ENCODE results near the gene TRAF7.

Gene TRAF7

DNA sequence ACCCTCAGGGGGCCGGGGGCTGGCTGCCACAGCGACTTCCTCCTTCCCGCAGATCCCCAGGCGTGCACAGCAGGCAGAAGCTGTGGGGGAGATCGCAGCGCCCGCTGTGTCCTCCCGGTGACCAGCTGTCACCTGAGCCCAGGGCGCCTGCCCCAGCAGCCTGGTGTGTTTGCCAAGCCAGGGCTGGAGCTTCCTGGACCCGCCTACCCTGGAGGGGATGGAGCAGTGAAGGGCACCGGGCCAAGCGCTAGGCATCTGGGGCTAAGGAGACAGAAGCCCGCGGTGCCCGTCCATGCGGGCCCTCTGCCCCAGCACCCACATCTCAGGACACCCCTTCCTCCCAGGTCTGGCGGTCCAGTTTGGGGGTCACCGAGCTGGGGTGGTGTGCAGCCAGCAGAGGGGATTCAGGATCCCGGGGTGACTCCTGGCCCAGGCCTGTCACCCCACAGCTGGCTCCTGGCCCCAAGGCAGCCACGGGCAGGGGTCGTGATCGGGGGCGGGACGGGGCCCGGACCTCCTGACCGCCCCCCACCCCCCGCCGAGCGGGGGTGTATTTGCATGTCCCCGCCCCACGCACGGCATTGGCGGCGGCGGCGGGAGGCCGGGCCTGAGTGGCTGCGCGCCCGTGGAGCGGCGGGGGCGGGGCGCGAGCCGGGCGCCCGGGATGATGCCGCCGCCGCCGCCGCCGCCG, 7.5 kb upstream of the TRAF7 start, which contains the start of gene RAB26:
Gene RAB26, plus strand, starts transcription at position 645 of the 691 bp plus-strand sequence. CDS start 159 bp downstream, outside the sequence.
- peak; percentile 87 for DNase-seq (ENCODE audit: low spot score)

DNA sequence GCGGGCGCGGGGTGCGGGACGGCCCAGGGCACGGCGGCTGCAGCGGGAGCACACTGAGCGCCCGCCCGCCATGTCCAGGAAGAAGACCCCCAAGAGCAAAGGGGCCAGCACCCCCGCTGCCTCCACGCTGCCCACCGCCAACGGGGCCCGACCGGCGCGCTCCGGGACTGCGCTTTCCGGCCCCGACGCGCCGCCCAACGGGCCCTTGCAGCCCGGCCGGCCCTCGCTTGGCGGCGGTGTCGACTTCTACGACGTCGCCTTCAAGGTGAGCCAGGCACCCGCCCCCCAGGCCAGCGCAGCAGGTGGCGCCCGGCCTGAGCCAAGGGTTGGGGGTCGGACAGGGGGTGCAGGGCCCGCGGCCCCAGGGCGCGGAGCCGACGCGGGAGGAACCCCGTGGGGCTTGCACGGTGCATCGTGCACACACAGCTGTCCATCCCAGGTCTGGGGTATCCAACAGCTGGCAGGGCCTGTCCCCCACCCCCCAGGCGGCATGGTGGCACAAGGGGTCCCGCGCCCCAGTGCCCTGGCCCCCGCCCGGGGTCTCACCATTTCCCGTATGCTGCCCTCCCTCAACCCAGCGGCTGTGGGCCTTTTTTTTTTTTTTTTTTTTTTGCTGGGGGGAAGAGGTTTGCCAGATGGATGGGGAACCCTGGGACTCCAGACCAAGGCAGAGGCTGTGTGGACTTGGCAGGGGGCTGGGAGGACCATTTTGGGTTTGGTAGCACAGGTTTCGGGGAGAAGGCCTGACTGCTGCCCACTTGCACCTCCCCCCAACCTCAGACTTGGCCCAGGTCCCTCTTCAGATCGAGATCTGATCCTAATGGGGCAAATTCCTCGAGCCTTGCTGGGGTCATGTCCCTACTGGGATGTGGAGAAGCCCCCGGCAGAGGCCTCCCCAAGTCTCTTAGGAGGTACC, 6.6 kb upstream of the TRAF7 start:
- peak; percentile 61 for DNase-seq (ENCODE audit: low spot score)

DNA sequence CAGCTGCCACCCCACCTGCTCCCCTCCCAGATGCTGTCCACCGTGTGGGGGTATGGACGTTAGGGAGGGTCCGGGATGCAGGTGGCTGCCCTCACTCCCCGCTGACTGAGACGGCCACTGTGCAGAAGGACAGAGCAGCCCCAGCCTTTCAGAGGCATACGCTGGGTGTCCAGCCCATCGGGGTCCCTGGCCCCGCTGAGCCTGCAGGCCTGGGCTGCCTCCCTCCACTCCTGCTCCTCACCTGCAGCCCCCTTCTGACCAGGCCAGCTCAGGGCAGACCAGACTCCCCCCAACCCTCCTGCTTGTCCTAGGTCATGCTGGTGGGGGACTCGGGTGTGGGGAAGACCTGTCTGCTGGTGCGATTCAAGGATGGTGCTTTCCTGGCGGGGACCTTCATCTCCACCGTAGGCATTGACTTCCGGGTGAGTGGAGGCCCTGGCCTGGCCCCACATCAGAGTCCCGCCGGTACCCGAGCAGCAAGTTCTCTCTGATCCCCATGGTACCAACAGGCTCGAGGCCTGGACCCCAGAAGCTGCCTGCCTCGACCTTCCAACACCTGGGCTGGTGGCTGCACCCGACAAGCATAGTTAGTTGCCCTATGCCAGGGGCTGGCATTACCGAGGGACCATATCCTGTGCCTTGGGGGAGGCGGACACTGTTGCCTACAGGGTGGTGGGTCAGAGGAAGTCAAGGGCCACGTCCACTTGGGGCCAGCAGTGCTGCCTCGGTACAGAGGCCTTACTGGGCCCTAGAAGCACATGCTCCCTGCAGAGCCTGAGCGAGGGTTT, 5.8 kb upstream of the TRAF7 start:
- no peak for DNase-seq (ENCODE audit: low spot score)

DNA sequence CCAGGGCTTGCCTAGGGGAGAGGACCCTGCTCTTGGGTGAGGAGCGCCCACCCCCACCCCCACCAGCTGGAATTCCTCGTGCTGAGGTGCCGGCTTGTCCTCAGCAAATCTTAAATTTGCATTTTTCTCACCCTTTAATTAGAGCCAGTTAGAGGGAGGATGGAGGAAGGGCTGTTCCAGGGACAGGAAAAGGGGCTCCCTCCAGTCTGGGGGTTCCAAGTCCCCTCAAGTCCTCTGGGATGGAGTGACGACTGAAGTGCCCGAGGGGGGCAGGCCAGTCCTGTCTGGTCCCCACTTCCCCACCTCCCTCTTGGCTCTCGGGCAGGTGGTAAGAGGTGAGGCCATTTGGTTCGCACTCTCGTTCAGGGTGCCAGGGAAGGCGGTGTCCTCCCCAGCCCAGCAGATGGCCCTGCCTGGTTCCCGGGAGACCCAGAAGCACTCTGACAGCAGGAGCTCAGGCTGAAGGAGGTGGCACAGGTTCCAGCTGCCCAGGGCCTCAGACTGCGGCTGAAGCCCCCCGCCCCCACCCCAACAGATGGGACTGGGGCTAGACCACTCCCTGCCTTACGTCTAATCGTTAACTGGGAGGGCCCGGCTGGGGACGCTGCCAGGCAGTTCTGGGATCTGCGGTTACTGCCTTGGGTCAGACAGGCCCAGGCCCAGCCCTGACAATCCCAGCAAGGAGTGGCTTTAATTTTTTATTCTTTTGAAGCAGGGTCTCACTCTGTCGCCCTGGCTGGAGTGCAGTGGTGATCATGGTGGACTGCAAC, 5.0 kb upstream of the TRAF7 start:
- DNase-seq (ENCODE audit: low spot score): peak; percentile 85

DNA sequence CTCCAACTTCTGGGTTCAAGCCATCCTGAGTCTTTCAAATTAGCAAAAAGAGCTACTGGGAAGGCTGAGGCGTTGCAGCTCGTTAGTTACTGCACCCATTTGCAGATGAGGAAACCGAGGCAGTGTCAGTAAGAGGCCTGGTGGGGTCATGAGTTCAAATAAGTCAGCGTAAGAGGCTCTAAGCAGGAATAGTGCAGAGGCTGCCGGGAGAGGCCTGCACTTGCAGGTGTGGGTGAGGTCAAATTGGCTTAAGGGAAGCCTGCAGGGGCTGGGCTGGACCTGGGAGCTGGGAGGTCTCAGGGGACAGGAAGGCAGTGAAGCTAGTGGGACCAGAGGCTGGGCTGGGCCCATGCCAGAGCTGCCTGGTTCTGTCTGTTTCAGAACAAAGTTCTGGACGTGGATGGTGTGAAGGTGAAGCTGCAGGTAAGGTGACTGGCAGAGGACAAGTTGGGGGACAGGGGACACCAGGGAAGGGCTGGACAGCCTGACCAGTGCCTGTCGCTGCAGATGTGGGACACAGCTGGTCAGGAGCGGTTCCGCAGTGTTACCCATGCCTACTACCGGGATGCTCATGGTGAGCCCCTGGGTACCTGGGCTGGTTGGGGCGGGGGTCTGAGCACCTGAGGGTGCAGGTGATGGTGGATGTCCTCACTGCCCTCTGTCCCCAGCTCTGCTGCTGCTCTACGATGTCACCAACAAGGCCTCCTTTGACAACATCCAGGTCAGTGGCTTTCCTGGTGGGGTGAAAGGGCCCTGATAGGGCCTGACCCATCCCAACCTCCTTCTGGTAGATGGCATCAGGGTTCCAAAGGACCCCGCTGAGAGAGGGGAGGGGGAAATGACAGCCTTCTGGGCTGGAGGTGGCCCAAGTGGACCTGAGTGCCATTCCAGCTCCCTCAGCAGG, 4.1 kb upstream of the TRAF7 start:
- no peak for DNase-seq (ENCODE audit: low spot score)

DNA sequence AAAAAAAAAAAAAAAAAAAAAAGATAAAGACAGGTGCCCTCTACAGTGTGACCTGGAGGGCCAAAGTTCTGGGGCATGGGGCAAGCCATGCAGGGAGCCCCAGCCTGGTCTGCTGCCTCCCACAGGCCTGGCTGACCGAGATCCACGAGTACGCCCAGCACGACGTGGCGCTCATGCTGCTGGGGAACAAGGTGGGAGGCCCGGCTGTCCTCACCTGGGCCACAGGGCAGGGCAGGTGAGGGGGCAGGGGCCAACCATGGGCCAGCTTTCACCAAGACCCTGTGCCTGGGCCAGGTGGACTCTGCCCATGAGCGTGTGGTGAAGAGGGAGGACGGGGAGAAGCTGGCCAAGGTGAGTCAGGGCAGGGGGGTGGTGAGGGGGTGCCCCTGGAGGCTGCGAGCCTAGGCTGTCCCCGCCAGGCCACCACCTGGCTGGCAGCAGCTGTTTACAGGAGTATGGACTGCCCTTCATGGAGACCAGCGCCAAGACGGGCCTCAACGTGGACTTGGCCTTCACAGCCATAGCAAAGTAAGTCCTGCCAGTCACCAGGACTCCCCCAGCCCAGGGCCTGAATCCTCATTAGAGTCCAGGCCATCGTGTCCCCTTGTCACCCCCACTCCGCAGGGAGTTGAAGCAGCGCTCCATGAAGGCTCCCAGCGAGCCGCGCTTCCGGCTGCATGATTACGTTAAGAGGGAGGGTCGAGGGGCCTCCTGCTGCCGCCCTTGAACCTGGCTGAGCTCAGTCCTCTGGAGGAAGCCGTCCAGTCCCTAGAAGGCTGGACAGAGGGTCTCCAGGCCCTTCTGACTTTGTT, 2.7 kb upstream of the TRAF7 start:
- DNase-seq (ENCODE audit: low spot score): no peak

DNA sequence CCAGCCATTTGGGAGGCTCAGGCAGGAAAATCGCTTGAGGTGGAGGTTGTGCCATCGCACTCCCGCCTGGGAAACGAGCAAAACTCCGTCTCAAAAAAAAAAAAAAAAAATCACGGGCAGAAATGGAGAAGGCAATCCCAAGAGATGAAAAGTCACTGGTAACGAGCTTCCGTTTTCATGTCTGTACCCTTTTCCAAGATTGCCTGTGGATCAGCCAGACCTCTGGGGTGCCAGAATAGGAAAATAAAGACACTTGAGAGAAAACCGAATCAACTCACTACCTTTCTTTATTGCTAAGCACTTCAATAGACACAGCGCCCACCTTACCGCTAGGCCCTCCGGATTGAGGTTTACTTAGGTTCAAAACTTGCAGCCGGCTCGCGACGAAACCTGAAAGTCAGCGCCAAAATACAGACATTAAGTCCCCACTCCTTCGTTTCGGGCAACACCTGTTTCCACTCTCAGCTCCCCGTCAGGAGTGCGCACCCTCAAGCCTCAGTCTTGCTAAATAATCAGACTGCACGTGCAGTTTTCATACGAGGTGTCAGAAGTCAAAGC, 970 bp upstream of the TRAF7 start:
- DNase-seq (ENCODE audit: low spot score): no peak

DNA sequence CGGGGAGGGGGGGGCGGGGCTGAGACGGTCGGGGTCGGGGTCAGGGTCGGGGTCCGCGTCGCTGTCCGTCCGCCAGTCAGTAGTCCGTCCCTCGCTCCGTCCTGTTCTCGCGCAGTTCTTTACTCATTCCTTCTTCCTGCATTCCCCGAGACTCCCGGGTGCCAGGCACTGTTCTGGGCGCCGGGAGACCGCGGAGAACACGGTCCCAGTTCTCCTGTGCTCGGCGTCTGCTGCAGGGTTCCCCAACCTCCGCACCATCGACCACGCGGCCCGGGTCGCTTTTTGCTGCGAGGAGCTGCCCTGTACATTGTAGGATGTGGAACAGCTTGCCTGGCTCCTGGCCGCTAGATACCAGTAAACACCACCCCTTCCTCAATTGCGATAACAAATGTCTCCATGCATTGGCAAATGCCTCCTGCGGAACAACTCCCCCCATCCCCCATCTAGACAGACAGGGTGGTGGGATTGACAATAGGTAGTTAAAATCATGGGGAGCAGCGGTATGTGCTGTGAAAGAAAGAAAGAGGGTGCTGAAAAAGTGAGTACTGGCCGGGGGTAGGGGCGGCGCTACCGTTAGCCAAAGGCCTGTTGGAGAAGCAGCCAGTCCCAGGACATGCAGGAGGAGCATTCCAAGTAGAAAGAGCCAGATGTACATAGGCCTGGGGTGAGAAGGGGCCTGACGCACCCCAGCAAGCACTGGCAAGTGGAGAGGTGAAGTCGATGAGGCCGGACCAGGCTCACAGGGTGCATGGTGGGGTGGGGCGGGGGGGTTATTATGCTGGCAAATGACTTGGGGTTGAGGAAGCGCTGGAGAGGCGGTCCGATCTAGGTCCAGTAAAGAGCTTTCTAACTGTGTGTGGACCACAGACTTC, 631 bp downstream of the TRAF7 start:
- DNase-seq (ENCODE audit: low spot score): no peak

DNA sequence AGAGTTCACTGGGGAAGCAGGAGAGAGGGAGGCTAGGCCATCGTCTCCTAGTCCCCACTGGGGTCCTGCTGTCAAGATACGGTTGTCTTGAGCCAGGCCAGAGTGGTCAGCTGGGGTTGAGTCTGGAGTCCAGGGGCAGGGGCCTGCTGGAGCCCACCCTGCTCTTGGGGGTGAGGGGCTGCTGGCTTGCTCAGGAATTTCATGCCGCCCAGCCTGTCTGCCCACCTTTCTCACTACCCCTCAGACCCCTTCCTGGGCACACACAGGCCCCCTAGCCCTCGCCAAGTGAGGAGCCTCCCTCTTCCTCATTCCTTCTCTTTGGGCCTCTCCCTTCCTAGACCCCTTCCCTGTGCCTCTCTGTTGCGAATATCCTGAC, 1.3 kb downstream of the TRAF7 start:
- DNase-seq (ENCODE audit: low spot score): no peak

DNA sequence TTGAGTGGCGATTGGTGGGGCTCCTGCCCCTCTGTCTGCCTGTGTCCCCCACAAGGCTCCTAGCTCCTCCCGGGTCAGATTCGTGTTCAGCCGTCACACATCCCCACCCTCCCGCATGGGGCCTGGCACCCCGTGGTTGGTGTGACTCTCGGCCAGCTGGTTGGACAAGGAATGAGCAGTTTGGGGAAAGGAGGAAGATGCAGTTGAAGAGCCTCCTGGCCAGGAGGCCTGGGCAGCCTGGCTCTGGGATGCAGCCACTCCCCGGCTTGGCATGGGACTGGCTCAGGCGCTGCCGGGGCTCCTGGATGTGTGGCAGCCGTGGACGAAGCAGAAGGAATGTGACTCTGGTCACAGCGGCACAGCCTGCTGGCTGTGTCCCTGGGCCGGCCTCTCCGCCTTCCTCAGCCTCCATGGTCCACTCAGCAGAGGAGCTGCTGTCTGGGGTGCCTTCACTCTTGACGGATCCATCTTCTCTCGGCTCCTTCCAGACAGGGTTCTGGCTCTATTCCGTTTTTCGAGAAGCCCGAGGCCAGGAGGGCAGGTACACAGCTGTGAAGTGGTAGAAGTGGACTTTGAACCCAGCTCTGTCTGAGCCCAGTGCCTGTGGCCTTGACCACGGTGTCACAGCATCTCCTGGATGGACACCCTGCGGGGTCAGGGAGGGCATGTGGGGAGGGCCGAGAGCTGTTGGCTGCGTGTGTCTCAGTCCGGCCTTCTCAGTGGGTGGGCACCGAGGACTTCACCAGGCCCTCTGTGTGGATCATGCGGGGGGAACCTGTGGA, 2.1 kb downstream of the TRAF7 start:
- no peak for DNase-seq (ENCODE audit: low spot score)

DNA sequence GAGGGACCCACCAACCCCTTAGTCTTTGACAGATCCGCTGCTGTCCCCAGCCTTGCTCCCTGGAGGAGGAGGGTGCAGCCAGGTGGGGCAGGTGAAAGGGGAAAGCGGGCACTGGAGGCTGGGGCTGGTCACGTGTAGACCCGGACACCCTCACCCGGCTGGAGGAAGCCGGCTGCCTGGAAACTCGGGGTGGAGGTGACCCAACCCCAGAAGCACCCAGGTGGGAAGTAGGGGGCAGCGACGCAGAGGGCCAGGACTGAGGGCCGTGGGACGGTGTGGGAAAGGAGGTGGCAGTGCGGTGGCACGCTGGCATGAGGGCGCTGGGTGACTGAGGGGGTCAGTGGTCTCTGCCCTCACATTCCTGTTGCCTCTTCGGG, 2.7 kb downstream of the TRAF7 start:
- no peak for DNase-seq (ENCODE audit: low spot score)

DNA sequence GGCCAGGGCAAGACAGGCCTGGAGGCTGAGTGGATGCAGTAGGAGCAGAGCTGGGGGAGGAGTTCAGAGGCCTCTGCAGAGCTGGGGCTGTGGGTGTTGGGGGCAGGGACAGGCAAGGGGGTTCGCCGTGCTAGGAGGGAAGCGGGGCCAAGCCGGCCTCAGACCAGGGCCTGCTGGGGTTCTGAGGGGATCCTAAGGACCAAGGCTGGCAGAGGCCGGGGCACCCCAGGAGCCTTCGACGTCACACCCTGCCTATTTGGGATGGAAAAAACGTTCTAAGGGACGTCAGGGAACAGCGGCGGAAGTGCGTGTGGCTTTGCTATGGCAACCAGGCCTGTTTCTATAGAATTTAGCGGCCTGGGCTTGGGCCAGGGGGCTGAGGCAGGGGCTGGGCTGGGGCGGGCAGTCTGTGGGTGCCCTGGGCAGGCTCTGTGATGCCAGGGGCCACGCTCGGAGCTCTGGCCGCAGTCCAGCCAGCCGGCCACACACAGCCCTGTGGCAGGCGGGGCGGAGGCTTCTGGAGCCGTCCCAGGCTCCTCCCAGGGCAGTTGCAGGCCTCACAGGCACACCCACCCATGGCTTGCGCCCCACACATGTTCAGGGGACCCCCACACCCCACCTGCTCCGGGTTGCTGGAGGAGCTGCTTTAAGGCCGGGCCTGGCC, 3.7 kb downstream of the TRAF7 start:
- no peak for DNase-seq (ENCODE audit: low spot score)

DNA sequence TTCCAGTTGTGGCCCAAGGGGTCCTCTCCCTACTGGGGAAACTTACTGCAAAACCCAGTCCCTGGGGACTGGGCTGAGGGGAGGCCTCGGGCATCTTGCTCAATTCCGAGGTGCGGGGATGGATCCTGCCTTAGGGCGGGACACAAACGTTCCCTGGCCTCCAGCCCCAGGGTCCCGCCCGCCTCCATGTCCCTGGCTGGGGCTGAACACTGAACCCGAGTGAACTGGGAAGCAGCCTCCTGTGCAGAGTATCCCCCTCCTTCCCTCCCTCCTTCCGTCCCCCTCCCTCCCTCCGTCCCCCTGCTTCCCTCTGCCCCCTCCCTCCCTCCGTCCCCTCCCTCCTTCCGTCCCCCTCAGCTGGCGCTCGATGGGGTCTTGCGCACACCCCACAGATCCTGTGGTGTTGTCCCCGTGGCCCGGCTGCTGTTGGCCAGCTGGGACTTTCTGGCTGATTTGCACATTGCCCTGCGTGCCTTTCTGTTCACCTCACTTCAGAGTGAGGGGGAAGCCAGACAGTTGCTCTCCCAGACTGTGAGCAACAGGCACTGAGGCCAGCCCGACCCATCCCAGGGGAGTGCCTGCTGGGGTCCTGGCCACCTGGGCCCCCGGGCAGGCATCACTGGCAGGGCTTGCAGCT, 5.5 kb downstream of the TRAF7 start:
- no peak for DNase-seq (ENCODE audit: low spot score)

DNA sequence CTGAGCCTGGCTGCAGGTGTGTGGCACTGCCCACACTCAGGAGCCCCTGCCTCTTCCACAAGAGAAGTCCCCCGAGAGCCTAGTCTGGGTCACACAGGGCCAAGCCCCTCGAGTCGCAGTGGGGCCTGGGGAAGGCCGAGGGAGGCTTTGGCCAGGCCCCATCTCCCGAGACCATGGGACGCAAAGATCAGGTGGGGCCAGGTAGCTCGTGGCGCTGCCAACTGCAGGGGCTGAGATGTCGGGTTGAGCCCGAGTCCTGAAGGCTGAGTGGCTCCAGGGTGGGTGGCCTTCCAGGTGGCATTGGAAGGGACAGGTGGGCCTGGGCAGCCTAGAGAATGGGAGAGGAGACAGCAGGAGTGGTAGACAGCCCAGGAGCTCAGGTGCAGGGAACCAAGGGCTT, 6.3 kb downstream of the TRAF7 start:
- no peak for DNase-seq (ENCODE audit: low spot score)

DNA sequence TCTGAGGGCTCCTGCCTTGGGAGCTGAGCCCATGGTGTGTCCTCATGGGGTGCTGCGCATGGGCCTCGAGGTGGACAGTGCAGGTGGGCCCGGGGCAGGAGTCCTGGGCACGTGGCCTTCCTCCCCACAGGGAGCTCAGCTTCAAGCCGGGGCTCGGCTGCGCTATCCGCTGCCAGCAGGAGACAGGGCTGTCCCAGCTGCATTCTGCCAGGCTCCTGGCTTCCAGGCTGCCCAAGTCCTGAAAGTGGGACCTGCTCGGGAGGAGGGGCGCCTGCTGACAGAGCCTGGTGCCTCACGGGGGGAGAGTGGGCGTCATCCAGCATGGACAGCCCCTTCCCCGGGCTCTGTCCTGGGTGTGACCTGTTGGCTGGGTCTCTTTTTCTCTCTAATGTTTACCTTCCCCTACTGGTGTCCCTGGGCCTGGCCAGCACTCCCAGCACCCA, 7.1 kb downstream of the TRAF7 start:
- DNase-seq (ENCODE audit: low spot score): no peak

DNA sequence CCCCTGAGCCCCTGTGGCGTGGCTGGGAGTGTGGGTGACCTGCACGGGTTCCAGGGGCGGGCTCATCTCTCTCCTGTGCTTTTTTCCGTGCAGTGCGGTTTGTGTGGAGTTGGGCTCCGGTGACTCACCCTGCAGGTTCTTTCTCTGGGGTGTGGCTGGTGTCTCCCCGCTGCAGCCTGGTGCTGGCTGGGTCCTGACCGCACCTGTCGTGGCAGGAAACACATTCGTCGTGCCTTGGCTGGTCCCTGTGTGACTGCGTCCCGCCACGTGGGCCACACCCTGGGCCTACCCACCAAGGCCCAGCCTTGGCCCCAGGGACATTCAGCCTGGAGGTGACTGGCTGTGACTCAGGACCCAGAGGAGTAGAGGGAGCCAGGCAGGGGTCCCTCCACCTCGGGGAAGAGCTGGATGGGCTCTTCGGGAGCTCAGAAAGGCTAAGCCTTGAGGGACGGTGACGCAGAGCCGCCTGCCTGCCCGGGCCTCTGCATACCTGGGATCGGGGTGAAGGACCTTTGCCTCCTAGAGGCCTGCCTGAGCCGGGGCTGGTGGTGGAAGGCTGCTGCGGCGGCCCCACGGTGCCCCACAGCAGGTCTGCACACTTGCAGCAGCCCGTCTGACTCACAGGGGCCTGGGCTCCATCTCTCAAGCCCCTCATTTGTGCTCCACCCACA, 7.8 kb downstream of the TRAF7 start:
- DNase-seq (ENCODE audit: low spot score): no peak
